NCI-H345 treated with DMSO at 0.1 percent for 48 hours (cell line): ENCODE measurements around the gene PCBD1.
A peak's percentile ranks its signal among the peaks of the same experiment; 100 is the strongest.

Experiments
- DNase-seq: peaks from one replicate; lab custom pipeline; 2025; ENCODE audit not compliant: unreplicated experiment; lab: John Stamatoyannopoulos, UW

The PCBD1 gene

GRCh38 chr10:70918851-70919530, 30.6 kb upstream of the PCBD1 start:
- peak; percentile 12 for DNase-seq

- DNase-seq, result no peak
Observed at GRCh38 chr10:70917635-70918034, 29.3 kb upstream of the PCBD1 start.

DNA sequence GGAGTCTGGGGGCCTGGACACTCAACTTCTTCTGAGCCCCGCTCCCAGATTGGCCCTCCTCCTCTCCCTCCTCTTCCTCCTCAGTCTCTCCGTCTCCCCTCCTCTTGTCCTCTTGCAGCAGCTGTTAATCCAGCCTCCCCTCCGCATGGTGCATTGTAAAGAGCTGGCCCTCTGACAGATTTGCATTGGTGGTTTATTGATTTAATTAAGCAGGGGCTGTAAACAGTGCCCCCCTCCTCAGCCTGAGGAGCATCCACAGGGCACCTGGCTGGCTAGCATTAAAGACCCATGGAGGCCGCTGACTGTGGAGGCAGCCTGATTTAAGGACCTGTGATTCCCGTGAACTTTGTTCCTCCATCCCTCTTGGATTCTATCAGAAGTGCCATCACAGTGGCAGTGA, 28.9 kb upstream of the PCBD1 start:
- DNase-seq, result no peak

DNA sequence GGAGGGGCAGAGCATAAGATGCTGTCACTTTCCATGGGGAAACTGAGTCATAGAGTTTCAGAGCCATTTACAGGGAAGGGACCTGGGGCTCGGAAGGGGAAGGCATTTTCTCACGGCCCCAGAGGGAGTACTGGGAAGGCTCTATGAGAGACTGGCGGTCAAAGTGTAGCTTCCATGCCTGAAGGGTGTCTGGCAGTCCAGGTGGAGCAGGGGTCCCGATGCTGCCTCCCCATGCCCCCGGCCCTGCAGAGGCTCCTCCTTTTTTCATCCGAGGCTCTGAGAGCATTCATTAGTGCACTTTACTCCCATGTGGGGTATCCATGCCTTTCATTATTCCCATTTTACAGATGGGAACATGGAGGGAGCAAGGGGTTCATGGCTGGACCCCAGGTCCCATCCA, 27.9 kb upstream of the PCBD1 start:
- no peak for DNase-seq

- DNase-seq, result no peak
Observed at GRCh38 chr10:70915806-70916205, 27.4 kb upstream of the PCBD1 start.

DNA sequence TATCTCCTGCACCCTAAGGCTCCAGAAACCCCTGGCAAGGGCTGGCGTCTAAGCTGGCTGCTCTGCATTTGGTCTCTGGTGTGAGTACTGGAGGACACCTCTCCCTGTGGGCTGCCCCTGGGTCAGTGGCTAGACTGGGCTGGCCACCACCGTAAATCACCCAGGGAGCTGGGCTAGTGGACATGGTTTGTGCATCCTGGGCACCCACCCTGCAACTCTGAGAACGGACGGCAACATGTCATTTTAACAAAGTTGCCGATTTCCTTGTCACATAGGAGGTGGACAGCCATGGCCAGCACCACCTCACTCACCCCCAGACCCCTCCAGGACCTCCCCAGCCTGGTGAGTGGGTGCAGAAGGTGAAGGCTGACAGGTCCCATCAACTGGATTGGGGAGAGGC, 26.8 kb upstream of the PCBD1 start:
- no peak for DNase-seq

GRCh38 chr10:70914316-70914864, 26.0 kb upstream of the PCBD1 start:
- DNase-seq, result no peak

DNA sequence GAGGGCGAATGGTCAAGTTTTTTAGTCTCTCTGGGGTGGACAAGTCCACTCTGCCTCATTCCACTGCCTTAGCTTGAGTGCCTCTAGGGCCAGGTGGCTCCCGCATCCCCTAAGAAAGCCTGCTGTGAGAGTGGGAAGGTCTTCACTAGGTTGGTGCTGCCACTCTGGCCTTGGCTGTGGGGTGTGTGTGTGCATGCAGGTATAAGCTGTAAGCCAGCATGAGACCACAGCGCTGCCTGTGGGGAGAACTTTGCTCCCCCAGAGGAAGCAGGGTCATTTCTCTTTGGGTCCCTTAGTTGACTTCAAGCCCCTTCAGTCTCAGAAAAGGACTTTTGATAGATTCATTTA, 25.5 kb upstream of the PCBD1 start:
- no peak for DNase-seq

GRCh38 chr10:70913191-70913892, 25.0 kb upstream of the PCBD1 start:
- no peak for DNase-seq

GRCh38 chr10:70912556-70912955, 24.2 kb upstream of the PCBD1 start:
- no peak for DNase-seq

DNA sequence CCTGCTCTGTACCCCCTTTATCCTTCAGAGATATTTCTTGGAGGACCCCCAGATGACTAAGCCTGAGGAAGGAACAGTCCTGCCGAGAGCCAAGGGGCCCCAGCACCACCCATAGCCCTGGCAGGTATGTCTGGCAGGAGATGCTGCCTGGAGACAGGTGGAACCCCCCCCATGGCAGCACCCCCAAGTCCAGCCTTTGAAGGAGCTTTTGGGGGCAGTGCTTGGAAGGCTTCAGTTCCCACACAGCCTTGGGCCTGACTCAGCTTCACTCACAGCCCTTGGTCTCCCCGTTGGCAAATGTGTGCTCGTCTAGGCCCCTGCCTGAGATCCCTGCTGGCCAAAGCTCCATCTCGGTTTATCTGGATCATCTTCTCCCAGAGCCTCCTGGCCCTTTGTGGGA, 23.0 kb upstream of the PCBD1 start:
- no peak for DNase-seq

- no peak for DNase-seq
Observed at GRCh38 chr10:70910486-70911341, 22.3 kb upstream of the PCBD1 start.

DNA sequence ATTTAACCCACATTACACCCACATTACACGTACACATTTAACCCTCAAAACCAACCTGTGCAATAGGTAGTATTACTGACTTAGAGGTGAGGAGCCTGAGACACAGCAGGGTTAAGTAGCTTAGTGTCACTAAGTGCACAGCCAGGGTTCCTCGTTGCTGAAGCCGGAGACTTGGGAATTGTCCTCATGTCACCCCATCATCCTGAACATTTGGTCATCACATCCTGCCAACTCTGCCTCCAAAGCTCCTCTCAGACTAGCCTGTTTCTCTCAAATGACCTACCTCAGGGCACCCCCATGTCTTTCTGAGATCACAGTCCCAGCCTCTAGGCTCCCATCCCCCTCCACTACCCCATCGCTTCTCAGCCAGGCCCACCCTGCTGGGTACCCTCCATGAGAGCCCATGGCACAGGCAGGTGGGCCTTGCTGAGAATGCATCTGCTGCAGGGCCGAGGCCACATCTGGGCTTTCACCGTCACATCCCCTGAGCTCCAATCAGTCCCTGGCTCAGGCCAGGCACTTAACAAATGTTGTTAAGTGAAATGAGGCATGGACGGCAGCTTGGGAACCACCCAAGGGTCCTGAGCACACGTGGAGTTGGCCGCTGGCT, 21.1 kb upstream of the PCBD1 start:
- DNase-seq, result no peak

GRCh38 chr10:70908406-70909296, 20.3 kb upstream of the PCBD1 start:
- no peak for DNase-seq

GRCh38 chr10:70907637-70908405, 19.5 kb upstream of the PCBD1 start:
- DNase-seq, result no peak

GRCh38 chr10:70906953-70907636, 18.7 kb upstream of the PCBD1 start:
- DNase-seq, result no peak

GRCh38 chr10:70906031-70906783, 17.8 kb upstream of the PCBD1 start:
- no peak for DNase-seq
